ENCODE results near the gene STAMBP. TPM values are rescaled to one million over a fixed set of nuclear protein-coding genes. Genes with fewer than 3 reads are reported as not detected.

STAMBP gene
- total RNA-seq, 1 donor from 2014 or later = 27.7 TPM

DNA sequence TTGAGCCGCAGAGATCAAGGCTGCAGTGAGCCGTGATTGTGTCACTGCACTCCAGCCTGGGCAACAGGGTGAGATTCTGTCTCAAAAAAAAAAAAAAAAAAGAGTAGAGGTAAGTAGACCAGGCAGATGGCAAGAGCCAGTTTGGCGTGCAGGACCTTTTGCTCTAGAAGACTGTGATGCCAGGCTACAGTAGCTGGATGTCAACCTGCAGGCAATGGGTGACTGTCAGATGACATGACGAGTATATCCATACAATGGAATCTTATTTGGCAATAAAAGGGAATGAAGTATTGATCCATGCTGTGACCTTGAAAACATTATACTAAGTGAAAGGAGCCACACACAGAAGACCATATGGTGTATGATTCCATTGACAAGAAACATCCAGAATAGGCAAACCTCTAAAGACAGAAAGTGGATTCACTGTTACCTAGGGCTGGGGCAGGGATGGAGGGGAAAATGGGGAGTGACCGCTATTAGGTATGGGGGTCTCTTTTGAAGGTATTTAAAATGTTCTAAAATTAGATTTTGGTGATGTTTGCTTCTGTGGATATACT lies 86.8 kb downstream of the STAMBP start:
- intact Hi-C loops (cut with DNase I) = no loop called here
- no peak for ATAC-seq (ENCODE audit: poor library complexity)
- no peak for DNase-seq

DNA sequence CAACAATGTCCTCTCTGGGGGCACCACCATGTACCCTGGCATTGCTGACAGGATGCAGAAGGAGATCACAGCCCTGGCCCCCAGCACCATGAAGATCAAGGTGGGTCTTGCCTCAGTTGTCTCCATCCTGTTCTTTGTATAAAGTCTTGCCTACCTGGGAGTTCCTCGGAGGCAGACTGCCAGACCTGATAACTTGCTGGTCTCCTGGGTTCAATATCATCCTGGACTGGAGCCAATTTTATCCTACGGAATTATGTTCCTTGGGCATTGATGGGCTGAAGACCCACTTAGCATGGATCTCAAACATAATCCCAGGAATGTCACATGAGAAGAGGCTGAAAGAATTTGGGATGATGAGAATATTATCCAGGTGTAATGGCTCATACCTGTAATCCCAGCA lies 87.9 kb downstream of the STAMBP start:
- ATAC-seq (ENCODE audit: poor library complexity) (no peak), DNase-seq (no peak)
- intact Hi-C loops (cut with DNase I) = no loop called here

DNA sequence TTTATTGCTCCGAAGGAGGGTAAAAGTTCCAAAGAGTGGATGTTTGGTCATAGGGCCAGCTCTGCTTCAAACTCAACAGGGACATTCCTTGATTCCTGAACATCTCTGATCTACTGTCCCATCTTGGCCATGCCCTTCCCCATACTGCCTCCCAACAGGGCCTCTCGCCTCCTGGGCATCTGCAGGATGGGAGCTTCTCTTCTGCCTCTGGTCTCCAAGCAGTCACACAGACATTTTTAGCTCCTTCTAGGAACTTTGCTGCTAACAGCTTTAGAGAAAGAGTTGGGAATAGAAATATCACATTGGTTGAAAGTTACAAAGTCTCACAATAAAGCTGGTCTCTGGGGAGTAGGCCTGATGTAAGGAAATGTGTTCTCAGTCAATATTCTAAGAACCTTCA lies 88.5 kb downstream of the STAMBP start:
- ATAC-seq (ENCODE audit: poor library complexity) (no peak), DNase-seq (no peak)
- intact Hi-C loops (cut with DNase I) = no loop called here

DNA sequence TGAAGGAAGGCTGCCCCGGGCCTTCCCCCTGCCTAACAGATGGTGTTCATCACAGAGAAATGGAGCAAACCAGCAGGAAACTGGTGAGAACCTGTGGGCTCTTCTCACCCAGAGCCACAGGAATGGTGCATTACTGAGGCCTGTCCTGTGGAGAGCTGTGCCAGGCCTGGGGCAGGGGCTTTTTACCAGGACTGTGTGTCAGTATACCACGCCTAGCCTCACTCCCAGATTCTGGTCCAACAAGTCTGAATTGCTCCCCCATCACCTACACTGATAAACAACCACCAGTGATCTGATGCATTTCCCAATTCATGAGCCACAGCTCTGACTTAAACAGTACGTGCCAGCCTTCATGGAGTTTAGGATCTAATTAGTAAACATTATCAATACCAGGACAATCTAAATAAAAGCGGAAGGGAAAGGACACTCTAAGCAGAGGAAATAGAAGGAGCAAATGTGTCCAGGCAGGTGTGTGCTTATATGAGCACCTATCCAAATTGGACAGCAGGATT lies 89.0 kb downstream of the STAMBP start:
- DNase-seq (no peak), ATAC-seq (ENCODE audit: poor library complexity) (no peak)

DNA sequence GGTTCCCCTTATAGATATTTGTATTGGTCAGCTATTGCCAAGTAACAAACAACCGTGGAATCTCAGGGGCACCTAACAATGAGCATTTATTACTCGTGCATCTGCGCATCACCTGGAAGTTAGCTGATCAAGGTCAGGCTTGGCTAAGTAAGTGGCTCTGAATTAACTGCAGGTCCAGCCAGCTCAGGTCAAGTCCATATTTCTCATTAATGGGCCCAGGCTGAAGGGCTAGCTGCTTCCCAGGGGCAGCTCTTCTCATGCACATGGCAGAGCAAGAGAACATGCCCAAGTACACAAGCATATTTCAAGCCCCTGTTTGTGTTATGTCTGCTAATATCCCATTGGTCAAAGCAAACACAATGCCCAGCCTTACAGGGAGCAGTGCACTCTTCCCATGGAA lies 90.1 kb downstream of the STAMBP start:
- no peak for ATAC-seq (ENCODE audit: poor library complexity)
- intact Hi-C loops (cut with DNase I) = no loop called here
- no peak for DNase-seq

More for the DNA sequence above, 89.0 kb downstream of the STAMBP start:
- intact Hi-C loops (cut with DNase I) = no loop called here

DNA sequence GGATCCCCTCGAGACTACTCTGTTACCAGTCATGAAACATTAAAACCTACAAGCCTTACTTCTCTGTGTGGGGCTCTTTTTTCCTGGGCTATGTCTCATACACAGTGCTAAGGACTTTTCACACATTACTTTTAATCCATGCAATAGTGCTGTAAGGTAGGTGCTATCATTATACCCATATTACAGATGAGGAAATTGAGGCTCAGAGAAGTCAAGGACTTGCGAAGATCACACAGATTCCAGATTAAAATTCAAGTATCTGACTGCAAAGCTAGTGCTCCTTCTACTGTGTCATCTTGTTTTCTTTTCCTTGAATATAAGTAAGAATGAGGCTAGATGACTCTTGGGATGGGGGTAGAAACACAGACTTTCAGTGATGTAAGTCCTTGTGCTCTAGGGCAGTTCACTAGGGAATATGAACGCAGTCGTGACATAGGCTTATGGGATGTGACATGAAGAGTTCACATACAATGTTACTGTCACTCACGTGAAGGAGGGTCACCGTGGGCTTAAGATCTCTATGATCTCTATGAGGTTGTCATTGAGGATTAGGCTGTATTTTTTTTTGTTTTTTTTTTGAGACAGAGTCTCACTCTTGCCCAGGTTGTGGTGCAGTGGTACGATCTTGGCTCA lies 91.0 kb downstream of the STAMBP start:
- no peak for DNase-seq
- ATAC-seq (ENCODE audit: poor library complexity) = no peak
- intact Hi-C loops (cut with DNase I) = no loop called here

DNA sequence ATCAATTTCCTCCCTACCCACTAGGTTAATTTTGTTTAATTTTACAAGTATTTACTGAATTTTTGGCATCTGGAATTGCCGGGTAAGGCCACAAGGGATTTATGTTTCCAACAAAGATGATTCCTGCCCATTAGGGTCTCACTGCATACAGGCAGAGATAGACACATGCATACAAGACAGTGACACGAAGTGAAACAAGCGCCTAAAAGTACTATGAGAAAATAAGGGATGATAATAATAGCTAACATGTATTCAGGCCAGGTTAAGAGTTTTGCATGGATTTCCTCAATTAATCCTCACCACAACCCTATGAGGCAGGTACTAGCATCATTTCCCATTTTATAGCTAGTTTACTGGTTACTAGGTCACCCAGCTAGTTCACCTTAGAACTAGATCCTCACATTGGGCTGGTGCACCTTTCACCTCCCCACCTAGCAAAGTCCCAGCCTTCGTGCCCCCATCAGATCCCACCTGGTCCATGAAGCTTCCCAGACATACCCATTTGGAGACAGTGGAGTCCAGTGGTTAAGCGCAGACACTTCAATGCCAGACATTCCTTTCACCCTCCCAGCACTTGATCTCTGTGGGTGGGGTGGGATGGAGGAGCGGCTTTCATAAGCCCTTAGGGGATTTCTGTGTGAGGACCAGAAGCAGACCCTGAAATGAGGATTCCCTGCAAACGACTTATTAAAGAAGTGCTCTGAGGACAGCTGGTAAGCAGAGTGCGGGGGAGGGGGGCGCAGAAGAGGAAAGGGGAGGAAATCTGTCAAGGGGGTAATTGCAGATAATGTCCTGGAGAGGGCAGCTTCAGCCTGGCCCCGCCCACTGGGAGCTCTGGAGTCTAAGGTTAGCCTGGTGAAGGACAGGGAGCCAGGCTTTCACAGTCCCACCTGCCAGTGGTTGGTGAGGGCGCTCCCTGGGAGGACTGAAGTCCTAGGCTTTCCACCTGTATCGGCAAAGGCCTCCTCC lies 92.1 kb downstream of the STAMBP start:
- DNase-seq = peak; percentile 48
- intact Hi-C loops (cut with DNase I) = no loop called here

DNA sequence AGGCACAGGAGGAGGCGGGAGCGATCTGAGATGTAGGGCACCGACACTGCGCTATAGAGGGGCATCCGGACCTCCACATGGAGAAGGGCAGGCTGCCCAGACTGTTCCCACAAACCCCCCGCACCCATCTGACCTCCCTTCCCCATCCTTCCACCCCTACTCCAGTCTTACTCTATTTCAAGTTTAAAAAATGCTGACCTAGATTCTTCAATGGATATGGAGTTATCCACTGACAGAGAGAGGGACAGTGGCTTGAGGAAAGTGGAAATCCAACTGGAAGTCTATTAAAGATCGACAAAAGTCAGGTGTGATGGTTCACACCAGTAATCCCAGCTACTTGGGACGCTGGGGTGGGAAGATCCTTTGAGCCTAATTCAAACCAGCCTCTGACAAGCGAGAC lies 92.8 kb downstream of the STAMBP start:
- no peak for DNase-seq
- intact Hi-C loops (cut with DNase I) = no loop called here
- no peak for ATAC-seq (ENCODE audit: poor library complexity)

More for the DNA sequence above, 92.1 kb downstream of the STAMBP start:
- peak; percentile 49 for ATAC-seq (ENCODE audit: poor library complexity)

DNA sequence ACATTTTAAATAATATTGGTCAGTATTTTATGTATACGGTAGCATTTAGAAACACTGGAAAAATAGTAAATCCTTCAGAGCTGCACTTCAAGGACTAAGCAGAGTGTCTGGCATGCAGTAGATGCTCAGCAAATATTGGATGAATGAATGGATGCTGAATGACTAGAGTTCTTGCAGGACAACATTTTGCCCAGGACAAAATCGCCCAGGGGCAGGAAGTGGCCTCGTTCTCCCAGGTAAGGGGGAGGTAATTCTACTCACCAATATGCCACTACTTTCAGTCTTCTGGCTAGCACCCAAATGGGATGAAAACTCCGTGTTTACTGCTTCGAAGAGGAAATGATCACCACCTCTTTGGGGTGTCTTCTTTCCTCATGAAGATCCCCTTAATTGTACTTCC lies 93.9 kb downstream of the STAMBP start:
- ATAC-seq (ENCODE audit: poor library complexity) = no peak

More for the DNA sequence above, 93.9 kb downstream of the STAMBP start:
- intact Hi-C loops (cut with DNase I) = no loop called here
- DNase-seq = no peak

Other genes starting within 250 kb of the STAMBP start
- gene NAT8, start 186.5 kb upstream of the STAMBP start, total RNA-seq = not detected
- gene TPRKB, start 91.6 kb upstream of the STAMBP start, total RNA-seq = 39.2 TPM
- 11.4 TPM for gene DUSP11, start 48.9 kb upstream of the STAMBP start, total RNA-seq
- gene C2orf78, start 44.8 kb upstream of the STAMBP start, total RNA-seq = not detected
- 1.7 TPM for gene ACTG2, start 64.0 kb downstream of the STAMBP start, total RNA-seq
- gene DGUOK, start 97.9 kb downstream of the STAMBP start, total RNA-seq = 17.7 TPM
- gene TET3, start 155.9 kb downstream of the STAMBP start, total RNA-seq = 2.0 TPM